GM13977 (cell line): ENCODE data around the gene DRG1.
"Not testable (repeated sequence)": the region's sequence is repeated elsewhere in the genome, so short reads cannot be mapped to it uniquely, and the experiment has no call there.

Source experiments
- DNase-seq: peaks from one replicate; pipeline ENCODE4 v3.0.0; 2012; ENCODE audit warnings: low spot score
- in situ Hi-C: fragments of 300-500 bp; cut with MboI; formaldehyde crosslinking; loops from one replicate; pipeline ENCODE4 v1.12.0; 2022; ENCODE audit warnings: low sequenced_read_pairs, low pct_unique_long_range_greater_than_20kb, mixed read lengths, inconsistent platforms; ENCODE audit not compliant: unreplicated experiment
- TF ChIP-seq, protein P1 (sequence below): IDR thresholded peaks from 2 replicates; pipeline ENCODE4 v1.5.1; 2012; ENCODE audit warnings: mild to moderate bottlenecking, control low read depth; ENCODE audit not compliant: insufficient read depth; ENCODE audit errors: extremely low read depth, missing control alignments

The DRG1 gene

GRCh38 chr22:31363885-31364465, 35.4 kb upstream of the DRG1 start:
- no peak for DNase-seq

DNA sequence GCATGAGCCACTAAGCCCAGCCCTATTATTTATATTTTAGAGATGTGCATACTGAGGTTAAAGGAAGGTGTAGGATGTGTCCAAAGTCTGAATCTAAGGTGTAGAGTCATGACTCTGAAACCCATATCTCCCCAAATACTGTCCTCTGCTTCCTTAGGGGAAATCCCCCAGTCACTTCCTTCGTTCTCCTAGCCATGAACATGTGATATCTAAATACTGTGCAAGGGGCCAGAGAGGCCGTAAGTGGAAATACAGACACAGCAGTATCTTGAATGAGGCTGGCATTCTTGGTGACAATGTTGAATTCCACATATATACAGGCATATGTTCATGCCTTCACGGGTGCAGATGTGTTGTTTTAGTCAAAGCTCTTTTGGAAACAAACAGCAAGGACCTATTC, 32.0 kb upstream of the DRG1 start:
- TF ChIP-seq, protein P1, sequence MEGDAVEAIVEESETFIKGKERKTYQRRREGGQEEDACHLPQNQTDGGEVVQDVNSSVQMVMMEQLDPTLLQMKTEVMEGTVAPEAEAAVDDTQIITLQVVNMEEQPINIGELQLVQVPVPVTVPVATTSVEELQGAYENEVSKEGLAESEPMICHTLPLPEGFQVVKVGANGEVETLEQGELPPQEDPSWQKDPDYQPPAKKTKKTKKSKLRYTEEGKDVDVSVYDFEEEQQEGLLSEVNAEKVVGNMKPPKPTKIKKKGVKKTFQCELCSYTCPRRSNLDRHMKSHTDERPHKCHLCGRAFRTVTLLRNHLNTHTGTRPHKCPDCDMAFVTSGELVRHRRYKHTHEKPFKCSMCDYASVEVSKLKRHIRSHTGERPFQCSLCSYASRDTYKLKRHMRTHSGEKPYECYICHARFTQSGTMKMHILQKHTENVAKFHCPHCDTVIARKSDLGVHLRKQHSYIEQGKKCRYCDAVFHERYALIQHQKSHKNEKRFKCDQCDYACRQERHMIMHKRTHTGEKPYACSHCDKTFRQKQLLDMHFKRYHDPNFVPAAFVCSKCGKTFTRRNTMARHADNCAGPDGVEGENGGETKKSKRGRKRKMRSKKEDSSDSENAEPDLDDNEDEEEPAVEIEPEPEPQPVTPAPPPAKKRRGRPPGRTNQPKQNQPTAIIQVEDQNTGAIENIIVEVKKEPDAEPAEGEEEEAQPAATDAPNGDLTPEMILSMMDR = no peak
- in situ Hi-C loops = no loop called here
- DNase-seq = no peak

More at GRCh38 chr22:31363885-31364465, 35.4 kb upstream of the DRG1 start:
- TF ChIP-seq, protein P1 = no peak
- in situ Hi-C loops = no loop called here

- no peak for DNase-seq
- TF ChIP-seq, protein P1 = no peak
- in situ Hi-C loops = no loop called here
These were observed 21.8 kb upstream of the DRG1 start for GRCh38 chr22:31377612-31378011.

DNA sequence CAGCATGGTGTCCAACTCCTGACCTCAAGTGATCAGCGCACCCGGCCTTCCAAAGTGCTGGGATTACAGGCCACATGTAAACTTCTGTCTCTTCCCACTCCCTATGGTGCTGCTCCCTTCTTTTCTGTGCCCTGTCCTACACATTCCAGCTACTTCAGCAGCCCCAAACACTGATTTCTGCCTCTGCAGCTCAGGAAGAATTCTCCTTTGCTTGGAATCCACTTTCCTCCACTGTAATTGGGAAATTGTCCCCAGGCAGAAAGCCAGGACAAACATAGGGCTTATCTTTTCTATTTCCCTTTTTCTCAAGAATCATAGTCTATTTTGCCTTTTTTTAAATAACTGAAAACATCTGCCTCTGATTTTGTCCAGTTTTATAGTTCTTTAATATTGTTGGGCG, 21.3 kb upstream of the DRG1 start:
- DNase-seq = no peak
- TF ChIP-seq, protein P1 = no peak
- in situ Hi-C loops = no loop called here

GRCh38 chr22:31378651-31379050, 20.8 kb upstream of the DRG1 start:
- in situ Hi-C loops, DNase-seq: not testable (repeated sequence)

DNA sequence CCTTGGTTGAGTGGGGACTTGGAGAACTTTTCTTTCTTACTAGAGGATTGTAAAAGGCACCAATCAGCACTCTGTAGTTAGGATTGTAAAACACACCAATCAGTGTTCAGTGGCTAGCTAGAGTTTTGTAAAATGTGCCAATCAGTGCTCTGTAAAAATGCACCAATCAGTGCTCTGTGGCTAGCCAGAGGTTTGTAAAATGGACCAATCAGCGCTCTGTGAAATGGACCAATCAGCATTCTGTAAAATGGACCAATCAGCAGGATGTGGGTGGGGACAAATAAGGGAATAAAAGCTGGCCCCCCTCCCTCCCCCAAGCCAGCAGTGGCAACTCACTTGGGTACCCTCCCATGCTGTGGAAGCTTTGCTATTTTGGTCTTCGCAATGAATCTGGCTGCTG, 5.5 kb upstream of the DRG1 start:
- TF ChIP-seq, protein P1 = no peak
- in situ Hi-C loops = no loop called here
- no peak for DNase-seq

- TF ChIP-seq, protein P1 = no peak
- DNase-seq = no peak
- in situ Hi-C loops = no loop called here
These were observed 5.1 kb upstream of the DRG1 start for GRCh38 chr22:31394326-31394725.
